ENCODE measurements around the gene COG2.

Gene COG2

DNA sequence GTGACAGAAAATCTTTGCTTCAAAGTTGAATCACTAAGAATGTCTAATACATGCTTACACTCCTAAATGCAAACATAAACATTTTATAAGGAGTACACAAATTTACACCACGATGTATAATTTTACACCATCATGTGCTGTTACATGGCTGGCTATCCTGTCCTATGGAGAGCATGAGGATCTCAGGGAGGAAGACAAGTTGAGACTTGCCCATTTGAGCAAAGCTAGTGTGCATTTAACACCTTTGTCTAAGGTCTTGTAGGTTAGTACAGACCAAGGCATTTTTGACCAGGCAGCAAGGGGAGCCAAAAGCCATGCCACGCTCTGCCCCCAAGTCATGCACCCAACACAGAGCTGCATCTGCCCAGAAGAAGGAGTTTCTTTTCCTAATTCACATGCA lies 14.5 kb upstream of the COG2 start:
- no peak overlapping the region for H3K4me3 ChIP-seq (ENCODE audit: low read length)
- TF ChIP-seq, protein P1, sequence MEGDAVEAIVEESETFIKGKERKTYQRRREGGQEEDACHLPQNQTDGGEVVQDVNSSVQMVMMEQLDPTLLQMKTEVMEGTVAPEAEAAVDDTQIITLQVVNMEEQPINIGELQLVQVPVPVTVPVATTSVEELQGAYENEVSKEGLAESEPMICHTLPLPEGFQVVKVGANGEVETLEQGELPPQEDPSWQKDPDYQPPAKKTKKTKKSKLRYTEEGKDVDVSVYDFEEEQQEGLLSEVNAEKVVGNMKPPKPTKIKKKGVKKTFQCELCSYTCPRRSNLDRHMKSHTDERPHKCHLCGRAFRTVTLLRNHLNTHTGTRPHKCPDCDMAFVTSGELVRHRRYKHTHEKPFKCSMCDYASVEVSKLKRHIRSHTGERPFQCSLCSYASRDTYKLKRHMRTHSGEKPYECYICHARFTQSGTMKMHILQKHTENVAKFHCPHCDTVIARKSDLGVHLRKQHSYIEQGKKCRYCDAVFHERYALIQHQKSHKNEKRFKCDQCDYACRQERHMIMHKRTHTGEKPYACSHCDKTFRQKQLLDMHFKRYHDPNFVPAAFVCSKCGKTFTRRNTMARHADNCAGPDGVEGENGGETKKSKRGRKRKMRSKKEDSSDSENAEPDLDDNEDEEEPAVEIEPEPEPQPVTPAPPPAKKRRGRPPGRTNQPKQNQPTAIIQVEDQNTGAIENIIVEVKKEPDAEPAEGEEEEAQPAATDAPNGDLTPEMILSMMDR (conservative IDR thresholded peaks at IDR 0.05; ENCODE audit: low read depth, low read length) = no peak
- no peak for DNase-seq (ENCODE audit: low read depth)

DNA sequence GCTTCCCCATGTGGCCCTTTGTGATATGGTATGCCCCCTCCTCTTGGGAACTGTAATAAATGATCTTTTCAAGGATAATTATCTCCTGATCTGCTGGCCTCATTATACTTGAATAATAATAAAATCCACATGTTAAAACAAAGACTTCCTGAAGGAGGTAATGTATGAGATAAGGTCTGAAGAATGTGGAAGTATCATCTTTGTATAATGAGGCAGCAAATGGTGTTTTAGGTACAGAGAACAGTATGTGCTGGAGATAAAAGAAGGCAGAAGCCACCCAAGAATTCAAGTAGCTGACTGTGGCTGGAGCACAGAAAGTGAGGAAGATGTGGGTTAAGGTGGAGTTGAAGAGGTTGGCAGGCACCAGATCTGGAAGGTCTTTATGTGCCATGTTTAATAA lies 12.8 kb upstream of the COG2 start:
- TF ChIP-seq, protein P1 (conservative IDR thresholded peaks at IDR 0.05; ENCODE audit: low read depth, low read length) = no peak
- no peak overlapping the region for H3K4me3 ChIP-seq (ENCODE audit: low read length)
- DNase-seq (ENCODE audit: low read depth) = no peak

- TF ChIP-seq, protein P1 (conservative IDR thresholded peaks at IDR 0.05; ENCODE audit: low read depth, low read length) = no peak
- H3K4me3 ChIP-seq (ENCODE audit: low read length) = no peak overlapping the region
- DNase-seq (ENCODE audit: low read depth) = no peak
These were observed 10.8 kb upstream of the COG2 start for GRCh38 chr1:230631477-230631876.

- no peak for DNase-seq (ENCODE audit: low read depth)
- H3K4me3 ChIP-seq (ENCODE audit: low read length) = no peak overlapping the region
- TF ChIP-seq, protein P1 (conservative IDR thresholded peaks at IDR 0.05; ENCODE audit: low read depth, low read length) = peak; percentile 77
These were observed 9.9 kb upstream of the COG2 start for GRCh38 chr1:230632273-230632873.

DNA sequence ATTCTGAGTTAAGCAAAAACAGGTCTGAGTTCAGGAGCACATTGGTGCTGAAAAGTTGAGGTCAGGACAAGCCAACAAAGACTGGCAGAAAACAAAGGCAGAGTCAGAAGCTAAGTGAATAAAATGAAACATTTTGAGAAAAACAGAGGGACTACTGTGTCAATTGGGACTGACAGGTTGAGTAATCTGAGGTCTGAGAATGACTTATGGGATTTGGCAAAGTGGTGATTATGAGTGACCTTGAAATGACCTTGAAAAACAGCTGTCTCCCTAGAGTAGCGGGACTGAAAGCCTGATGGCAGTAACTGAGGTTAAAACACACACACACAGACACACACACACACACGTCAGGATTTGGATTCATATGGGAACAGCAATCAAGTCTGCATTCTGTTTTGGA lies 8.8 kb upstream of the COG2 start:
- no peak for DNase-seq (ENCODE audit: low read depth)
- TF ChIP-seq, protein P1 (conservative IDR thresholded peaks at IDR 0.05; ENCODE audit: low read depth, low read length) = no peak
- H3K4me3 ChIP-seq (ENCODE audit: low read length) = no peak overlapping the region

DNA sequence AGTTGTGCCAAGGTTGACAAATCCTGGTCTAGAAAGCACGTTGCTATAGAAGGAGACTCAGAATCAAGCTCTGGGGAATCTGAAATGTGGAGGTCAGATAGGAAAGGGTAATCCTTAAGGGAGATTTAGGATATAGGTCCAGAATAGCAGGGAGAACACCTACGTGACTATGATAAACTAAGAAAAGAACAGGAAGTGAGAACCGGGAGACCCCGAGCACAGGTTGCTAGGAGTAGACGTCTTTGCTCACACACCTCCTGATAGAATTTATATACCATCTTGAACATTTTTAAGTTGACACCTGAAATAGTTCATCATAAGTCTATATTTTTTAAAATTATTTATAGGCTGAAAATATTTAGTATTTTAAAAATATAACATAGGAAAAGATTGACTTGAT lies 7.9 kb upstream of the COG2 start:
- no peak for DNase-seq (ENCODE audit: low read depth)
- TF ChIP-seq, protein P1 (conservative IDR thresholded peaks at IDR 0.05; ENCODE audit: low read depth, low read length) = no peak
- no peak overlapping the region for H3K4me3 ChIP-seq (ENCODE audit: low read length)

DNA sequence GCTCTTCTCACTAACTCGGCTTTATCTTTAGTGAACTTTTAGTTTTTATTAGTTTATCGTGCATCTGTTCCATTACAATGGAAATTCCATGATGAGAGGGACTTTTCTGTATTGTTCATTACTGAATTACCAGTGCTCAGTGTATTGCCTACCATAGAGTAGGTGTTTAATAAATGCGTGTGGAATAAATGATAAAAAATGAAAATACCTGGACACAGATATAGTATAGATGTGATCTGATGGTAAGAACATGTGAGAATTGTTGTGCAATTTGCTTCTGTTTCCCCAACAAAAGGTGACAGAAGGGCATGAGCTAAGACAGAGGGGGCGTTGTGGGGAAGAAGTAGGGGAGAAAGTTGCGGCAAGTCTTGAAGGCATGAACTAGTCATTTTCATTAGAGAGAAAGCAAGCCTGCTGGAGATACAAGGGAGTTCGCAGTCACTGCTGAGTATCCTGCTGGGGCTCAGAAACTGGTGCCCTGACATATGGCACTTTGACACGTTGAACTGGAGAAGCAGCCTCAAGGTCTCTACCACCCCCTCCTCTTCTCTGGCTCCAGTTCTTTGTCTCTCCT lies 5.6 kb upstream of the COG2 start:
- no peak for DNase-seq (ENCODE audit: low read depth)
- TF ChIP-seq, protein P1 (conservative IDR thresholded peaks at IDR 0.05; ENCODE audit: low read depth, low read length) = no peak
- no peak overlapping the region for H3K4me3 ChIP-seq (ENCODE audit: low read length)

All from retinal pigment epithelial cell (primary cell).